ENCODE measurements around the gene DUSP1.

GRCh38 chr5:172819569-172819968 is 48.6 kb upstream of the DUSP1 start:
- TF ChIP-seq CTCF (conservative IDR thresholded peaks at IDR 0.05; ENCODE audit: low read depth, low read length), result no peak
- no peak for TF ChIP-seq POLR2A (IDR thresholded peaks at IDR 0.05; ENCODE audit: low read depth, low read length)
- TF ChIP-seq ELK1 (IDR thresholded peaks at IDR 0.05; ENCODE audit: borderline replicate concordance, low read depth, low read length), result no peak
- no peak for TF ChIP-seq FOS (IDR thresholded peaks at IDR 0.05; ENCODE audit: low read depth, low read length)
